GM12872 (cell line): ENCODE data around the gene ZNF319.

Experiments
- CTCF ChIP-seq: IDR thresholded peaks from 3 replicates; pipeline ENCODE4 v1.5.1; 2011; ENCODE audit warnings: low read depth, mild to moderate bottlenecking, low read length, moderate library complexity; ENCODE audit not compliant: insufficient read depth

Gene ZNF319

GRCh38 chr16:57997176-57997527, 3.3 kb downstream of the ZNF319 start:
- no peak for TF ChIP-seq CTCF

- no peak for TF ChIP-seq CTCF
Measured at GRCh38 chr16:57996406-57997175, 3.9 kb downstream of the ZNF319 start.

GRCh38 chr16:57995721-57996405, 4.6 kb downstream of the ZNF319 start:
- no peak for TF ChIP-seq CTCF

GRCh38 chr16:57994778-57995177, 5.7 kb downstream of the ZNF319 start:
- TF ChIP-seq CTCF, result peak; percentile 47

- no peak for TF ChIP-seq CTCF
Measured at GRCh38 chr16:57994361-57994760, 6.1 kb downstream of the ZNF319 start.

GRCh38 chr16:57993897-57994296, 6.6 kb downstream of the ZNF319 start:
- no peak for TF ChIP-seq CTCF

GRCh38 chr16:57993438-57993837, 7.0 kb downstream of the ZNF319 start:
- TF ChIP-seq CTCF, result no peak
